CD14-positive monocyte (primary cell): ENCODE measurements around the gene GRM4. TPM values are rescaled to one million over a fixed set of nuclear protein-coding genes. Genes with fewer than 3 reads are reported as not detected.

Source experiments
- DNase-seq, 3 donors: peaks; one replicate each; pipeline ENCODE4 v3.0.0-alpha.2; 2011 to 2022
- H2AFZ ChIP-seq: 2 replicates; pipeline ENCODE4 v1.6.0; 2012; ENCODE audit warnings: mild to moderate bottlenecking, low read depth, low read length, inconsistent platforms; ENCODE audit not compliant: insufficient read depth, poor library complexity, severe bottlenecking
- H3K27ac ChIP-seq, 2 donors: 1 replicate in 1 of 2; 2 replicates in 1 of 2; pipeline ENCODE4 v1.5.1; 2012 to 2013; ENCODE audit warnings: low read length in 2 of 2, control low read depth in 1 of 2, inconsistent platforms in 1 of 2, low read depth in 1 of 2, mild to moderate bottlenecking in 1 of 2
- H3K27me3 ChIP-seq, 2 donors: one replicate each; pipeline versions ENCODE4 v1.6.0 to v1.6.1; 2011 to 2013; ENCODE audit warnings: low read length in 2 of 2; ENCODE audit not compliant: control insufficient read depth in 2 of 2, insufficient read depth in 2 of 2
- H3K36me3 ChIP-seq, 2 donors: replicated peaks in 1 of 2; 1 replicate in 1 of 2; 2 replicates in 1 of 2; pipeline versions ENCODE4 v1.5.1 to v1.6.1; 2012 to 2013; ENCODE audit warnings: low read length in 2 of 2, control low read depth in 1 of 2, inconsistent platforms in 1 of 2, mild to moderate bottlenecking in 1 of 2; ENCODE audit not compliant: insufficient read depth in 2 of 2, control insufficient read depth in 1 of 2
- H3K4me1 ChIP-seq, 2 donors: 1 replicate in 1 of 2; 2 replicates in 1 of 2; pipeline versions ENCODE4 v1.5.1 to v1.6.1; 2012 to 2013; ENCODE audit warnings: low read length in 2 of 2, control low read depth in 1 of 2, inconsistent platforms in 1 of 2, mild to moderate bottlenecking in 1 of 2, moderate library complexity in 1 of 2; ENCODE audit not compliant: insufficient read depth in 2 of 2, control insufficient read depth in 1 of 2
- H3K4me2 ChIP-seq: replicated peaks from 2 replicates; pipeline ENCODE3; 2012; ENCODE audit warnings: low read length, moderate library complexity, mild to moderate bottlenecking; ENCODE audit not compliant: poor library complexity, severe bottlenecking; ENCODE audit errors: extremely low read depth
- H3K4me3 ChIP-seq, 3 experiments: fragments of 200-600 bp in 1 of 3; sonication (generic) in 1 of 3; replicated peaks in 1 of 3; 1 replicate in 2 of 3; 2 replicates in 1 of 3; pipeline ENCODE4 v1.5.1; 2011 to 2013; ENCODE audit warnings: low read length in 3 of 3, mild to moderate bottlenecking in 3 of 3, control low read depth in 2 of 3, low read depth in 2 of 3, inconsistent platforms in 1 of 3, moderate library complexity in 1 of 3
- H3K79me2 ChIP-seq: 2 replicates; pipeline ENCODE4 v1.6.0; 2012; ENCODE audit warnings: mild to moderate bottlenecking, control low read depth, inconsistent platforms, low read length, moderate library complexity; ENCODE audit not compliant: insufficient read depth
- H3K9ac ChIP-seq: 2 replicates; pipeline ENCODE4 v1.6.0; 2017; ENCODE audit warnings: low read length, mild to moderate bottlenecking; ENCODE audit not compliant: insufficient read depth, poor library complexity, severe bottlenecking
- H3K9me3 ChIP-seq, 2 donors: replicated peaks in 1 of 2; 1 replicate in 1 of 2; 2 replicates in 1 of 2; pipeline versions ENCODE4 v1.5.1 to v1.6.1; 2012 to 2013; ENCODE audit warnings: low read length in 2 of 2, control low read depth in 1 of 2; ENCODE audit not compliant: control insufficient read depth in 1 of 2, insufficient read depth in 1 of 2
- H4K20me1 ChIP-seq: 2 replicates; pipeline ENCODE4 v1.6.0; 2012; ENCODE audit warnings: mild to moderate bottlenecking, low read length, control low read depth, moderate library complexity; ENCODE audit not compliant: insufficient read depth
- H3K27ac Mint-ChIP-seq, 7 donors: one replicate each; pipeline ENCODE4 v1.8.0; 2020; ENCODE audit warnings: mild to moderate bottlenecking in 7 of 7, mixed read lengths in 7 of 7, moderate library complexity in 6 of 7, inconsistent platforms in 2 of 7
- H3K27me3 Mint-ChIP-seq, 3 donors: one replicate each; pipeline ENCODE4 v1.8.0; 2021 to 2022; ENCODE audit warnings: low read depth in 3 of 3, mild to moderate bottlenecking in 3 of 3, mixed read lengths in 3 of 3, moderate library complexity in 3 of 3, inconsistent platforms in 1 of 3
- H3K36me3 Mint-ChIP-seq, 2 donors: one replicate each; pipeline ENCODE4 v1.8.0; 2020; ENCODE audit warnings: mixed read lengths in 2 of 2, inconsistent platforms in 1 of 2, mild to moderate bottlenecking in 1 of 2
- H3K4me1 Mint-ChIP-seq: one replicate; pipeline ENCODE4 v1.8.0; 2020; ENCODE audit warnings: mild to moderate bottlenecking, mixed read lengths
- H3K4me3 Mint-ChIP-seq, 2 donors: one replicate each; pipeline ENCODE4 v1.8.0; 2020; ENCODE audit warnings: mild to moderate bottlenecking in 2 of 2, mixed read lengths in 2 of 2, moderate library complexity in 1 of 2
- H3K9me3 Mint-ChIP-seq, 7 donors: one replicate each; pipeline ENCODE4 v1.8.0; 2020 to 2022; ENCODE audit warnings: mixed read lengths in 7 of 7, mild to moderate bottlenecking in 6 of 7, moderate library complexity in 6 of 7, inconsistent platforms in 2 of 7
- CTCF ChIP-seq: fragments of 200-600 bp; IDR thresholded peaks from one replicate; pipeline ENCODE4 v1.8.0; 2022; ENCODE audit warnings: antibody characterized with exemption, mild to moderate bottlenecking
- WGBS: methylation state at CpG from one replicate; pipeline ENCODE4 v1.1.5; 2013; ENCODE audit warnings: missing lambda C conversion rate; ENCODE audit not compliant: insufficient coverage; 5-methylcytosine and 5-hydroxymethylcytosine counted together
- intact Hi-C, 2 donors: fragments of 100-400 bp; cut with micrococcal nuclease; formaldehyde crosslinking; loops; one replicate each; pipeline versions ENCODE4 v1.15.0 to v1.15.1; 2023
- polyA plus RNA-seq, 3 donors: library from polyadenylated mRNA; depleted of rRNA in 1 of 3; unstranded in 2 of 3; stranded (reverse) in 1 of 3; fragments of 300-500 nt in 2 of 3; fragments of >200 nt in 1 of 3; fragmentation: Illumina TruSeq in 2 of 3; gene quantifications; 1 replicate in 2 of 3; 2 replicates in 1 of 3; pipeline ENCODE4 v1.2.3, GENCODE V29; 2012 to 2021

GRM4 gene
- polyA plus RNA-seq, 3 donors: not detected

GRCh38 chr6:34052071-34052825, 93.6 kb downstream of the GRM4 start:
- Histone ChIP-seq H3K27me3 (no peaks in the 10 kb centered on the region), H3K27ac (no peak overlapping the region), H3K4me1 (no peaks in the 10 kb centered on the region), H3K4me2 (no peak overlapping the region), H3K36me3 (no peaks in the 10 kb centered on the region), H3K9ac (no peak overlapping the region), H4K20me1 (no peaks in the 10 kb centered on the region), H3K4me3 (no peak overlapping the region), H3K79me2 (no peaks in the 10 kb centered on the region), H2AFZ (no peak overlapping the region), H3K9me3 (peaks cover 0 to 3% of the 10 kb centered on the region in 2 donors)
- Mint-ChIP-seq H3K27ac (no peak overlapping the region), H3K4me1 (no peaks in the 10 kb centered on the region), H3K27me3 (peaks cover 9 to 11% (median 10%) of the 10 kb centered on the region in 3 donors), H3K36me3 (no peaks in the 10 kb centered on the region), H3K4me3 (no peak overlapping the region), H3K9me3 (peaks cover 0 to 12% (median 8%) of the 10 kb centered on the region in 7 donors)
- 95% methylated on average over 5 of the region's 8 CpGs for WGBS
- TF ChIP-seq CTCF: no peak
- intact Hi-C loops: no loop called here
- DNase-seq: no peak

DNA sequence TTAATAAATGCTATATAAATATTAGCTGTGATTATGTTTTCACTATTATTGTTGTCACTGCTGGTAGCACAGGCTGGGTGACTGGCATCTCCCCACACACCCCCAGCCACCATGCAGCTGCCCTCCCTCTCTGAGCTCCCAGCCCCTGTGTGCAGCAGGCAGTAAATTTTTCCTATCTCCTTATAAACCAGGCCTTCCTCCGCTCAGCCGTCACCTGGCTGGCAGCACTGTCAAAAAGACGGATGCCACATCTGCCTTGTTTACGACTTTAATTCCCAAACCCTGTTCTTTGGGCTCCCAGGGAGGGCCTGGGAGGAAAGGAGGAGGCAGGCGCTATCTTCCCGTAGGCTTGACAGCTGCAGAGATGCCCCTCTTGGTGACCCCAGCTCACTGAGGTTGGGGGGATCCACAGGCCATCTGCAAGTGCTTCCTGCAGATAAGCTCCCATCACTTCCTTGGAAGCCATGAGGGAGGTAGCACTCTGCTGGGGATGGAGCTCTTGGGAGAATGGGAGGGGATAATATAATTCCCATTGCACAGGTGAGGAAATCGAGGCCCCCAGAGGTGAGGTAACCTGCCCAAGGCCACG, 94.5 kb downstream of the GRM4 start:
- no peak overlapping the region for H3K4me3 Mint-ChIP-seq
- intact Hi-C loops: no loop called here
- Histone ChIP-seq H3K4me2 (no peak overlapping the region), H2AFZ (no peak overlapping the region), H3K9me3 (peaks cover 0 to 3% of the 10 kb centered on the region in 2 donors), H3K4me1 (no peaks in the 10 kb centered on the region), H3K9ac (no peak overlapping the region), H3K79me2 (no peaks in the 10 kb centered on the region), H3K27me3 (no peaks in the 10 kb centered on the region), H3K4me3 (no peak overlapping the region), H3K36me3 (no peaks in the 10 kb centered on the region), H3K27ac (no peak overlapping the region), H4K20me1 (no peaks in the 10 kb centered on the region)
- DNase-seq: no peak
- H3K9me3 Mint-ChIP-seq: peaks cover 0 to 12% (median 8%) of the 10 kb centered on the region in 7 donors
- H3K27ac Mint-ChIP-seq: no peak overlapping the region
- no peak for TF ChIP-seq CTCF
- H3K27me3 Mint-ChIP-seq: peaks cover 5 to 17% (median 10%) of the 10 kb centered on the region in 3 donors
- 51% methylated on average over 4 of the region's 8 CpGs for WGBS
- H3K36me3 Mint-ChIP-seq: no peaks in the 10 kb centered on the region
- no peaks in the 10 kb centered on the region for H3K4me1 Mint-ChIP-seq
